ENCODE data around the gene RTN4RL1.

- TF ChIP-seq CTCF (IDR thresholded peaks at IDR 0.05; ENCODE audit: insufficient read depth, low read length, poor library complexity, severe bottlenecking) (no peak), EZH2phosphoT487 (conservative IDR thresholded peaks at IDR 0.05; ENCODE audit: low read length) (no peak)
Observed at GRCh38 chr17:2047590-2047989, 22.5 kb upstream of the RTN4RL1 start.

Measured in SU-DHL-6 (cell line).